ENCODE results near the gene CYB561D1. TPM values are rescaled to one million over a fixed set of nuclear protein-coding genes. Genes with fewer than 3 reads are reported as not detected.

CYB561D1 gene
- total and polyA plus RNA-seq, 4 experiments from 2014 or later = 13.6 to 41.6 (median 28.9) TPM

- no peaks in the 10 kb centered on the region for H3K9me3 ChIP-seq (ENCODE audit: control insufficient read depth in 1 of 2, low read length in 2 of 2)
- no peaks in the 10 kb centered on the region for H3K9me3 Mint-ChIP-seq
- H3K36me3 Mint-ChIP-seq = peaks cover 0 to 3% of the 10 kb centered on the region in 2 donors
- H3K27ac ChIP-seq (ENCODE audit: low read depth, low read length) = no peak overlapping the region
- no peaks in the 10 kb centered on the region for H3K27me3 Mint-ChIP-seq
- H3K4me3 ChIP-seq (ENCODE audit: low read length in 2 of 2) = no peak overlapping the region
- no peak for DNase-seq
- peaks cover 15 to 17% (median 16%) of the 10 kb centered on the region in 4 donors for H3K4me1 Mint-ChIP-seq
- peaks cover 17% of the 10 kb centered on the region for H3K4me1 ChIP-seq (ENCODE audit: insufficient read depth, low read length)
- intact Hi-C loops (cut with micrococcal nuclease) = no loop called here
- H3K36me3 ChIP-seq (ENCODE audit: insufficient read depth, low read length) = no peaks in the 10 kb centered on the region
- peak overlapping the region in 2 of 7 donors; percentile 41 to 70 for H3K27ac Mint-ChIP-seq
- H3K4me3 Mint-ChIP-seq = no peak overlapping the region
- ChIA-PET CTCF (ENCODE audit: partially characterized antibody) (interaction anchor here (1.6 to 21.4 kb wide), 5 partner anchors 10 to 442 kb away, joined by 3 to 1669 read pairs (median 17); partner anchors contain the start of genes AHCYL1, AMIGO1, ATXN7L2 and CYB561D1), POLR2A (ENCODE audit: partially characterized antibody) (no interaction called here)
- no peaks in the 10 kb centered on the region for H3K27me3 ChIP-seq (ENCODE audit: insufficient read depth, low read length)
These were observed 48.8 kb downstream of the CYB561D1 start for GRCh38 chr1:109542657-109543056.

- intact Hi-C loops (cut with micrococcal nuclease) = no loop called here
- Mint-ChIP-seq H3K27ac (peak overlapping the region in 1 of 7 donors; percentile 53), H3K4me3 (no peak overlapping the region), H3K4me1 (peaks cover 16 to 25% (median 18%) of the 10 kb centered on the region in 4 donors), H3K9me3 (peaks cover 0 to 1% (median 0%) of the 10 kb centered on the region in 8 donors), H3K27me3 (no peaks in the 10 kb centered on the region), H3K36me3 (peaks cover 0 to 7% of the 10 kb centered on the region in 2 donors)
- Histone ChIP-seq H3K9me3 (ENCODE audit: control insufficient read depth in 1 of 2, low read length in 2 of 2) (no peaks in the 10 kb centered on the region), H3K4me1 (ENCODE audit: insufficient read depth, low read length) (peaks cover 20% of the 10 kb centered on the region), H3K4me3 (ENCODE audit: low read length in 2 of 2) (no peak overlapping the region), H3K36me3 (ENCODE audit: insufficient read depth, low read length) (no peaks in the 10 kb centered on the region), H3K27ac (ENCODE audit: low read depth, low read length) (no peak overlapping the region), H3K27me3 (ENCODE audit: insufficient read depth, low read length) (no peaks in the 10 kb centered on the region)
- ChIA-PET POLR2A (ENCODE audit: partially characterized antibody) (interaction anchor here (1.2 kb wide), 1 partner anchor 62 kb away, joined by 3 read pairs; no protein-coding TSS in a partner anchor), CTCF (ENCODE audit: partially characterized antibody) (interaction anchor here (1.0 to 10.6 kb wide), 6 partner anchors 11 to 441 kb away, joined by 3 to 314 read pairs (median 16); partner anchors contain the start of gene AHCYL1)
- DNase-seq = no peak
These were observed 49.5 kb downstream of the CYB561D1 start for GRCh38 chr1:109543283-109543987.

- H3K4me1 ChIP-seq (ENCODE audit: insufficient read depth, low read length) = peaks cover 22% of the 10 kb centered on the region
- H3K36me3 Mint-ChIP-seq = peaks cover 0 to 13% of the 10 kb centered on the region in 2 donors
- no peaks in the 10 kb centered on the region for H3K27me3 ChIP-seq (ENCODE audit: insufficient read depth, low read length)
- peak overlapping the region in 2 of 7 donors; percentile 51 to 65 for H3K27ac Mint-ChIP-seq
- no peak overlapping the region for H3K27ac ChIP-seq (ENCODE audit: low read depth, low read length)
- no peak overlapping the region for H3K4me3 ChIP-seq (ENCODE audit: low read length in 2 of 2)
- CTCF ChIA-PET (ENCODE audit: partially characterized antibody) = interaction anchor here (0.8 to 10.6 kb wide), 7 partner anchors 9 to 441 kb away, joined by 3 to 314 read pairs (median 5); partner anchors contain the start of gene AHCYL1
- intact Hi-C loops (cut with micrococcal nuclease) = no loop called here
- DNase-seq = no peak
- POLR2A ChIA-PET (ENCODE audit: partially characterized antibody) = interaction anchor here (1.1 to 1.2 kb wide), 2 partner anchors 53 to 61 kb away, joined by 3 read pairs; no protein-coding TSS in a partner anchor
- H3K4me1 Mint-ChIP-seq = peaks cover 20 to 32% (median 22%) of the 10 kb centered on the region in 4 donors
- H3K4me3 Mint-ChIP-seq = peak overlapping the region in 1 of 8 donors; percentile 4
- H3K9me3 ChIP-seq (ENCODE audit: control insufficient read depth in 1 of 2, low read length in 2 of 2) = no peaks in the 10 kb centered on the region
- H3K9me3 Mint-ChIP-seq = peaks cover 0 to 1% (median 0%) of the 10 kb centered on the region in 8 donors
- H3K36me3 ChIP-seq (ENCODE audit: insufficient read depth, low read length) = no peaks in the 10 kb centered on the region
- no peaks in the 10 kb centered on the region for H3K27me3 Mint-ChIP-seq
These were observed 50.3 kb downstream of the CYB561D1 start for GRCh38 chr1:109543988-109544735.

- peaks cover 33 to 54% (median 40%) of the 10 kb centered on the region in 4 donors for H3K4me1 Mint-ChIP-seq
- peak overlapping the region; percentile 89 to 99 (median 97) for H3K4me3 Mint-ChIP-seq
These were observed 52.6 kb downstream of the CYB561D1 start for GRCh38 chr1:109546311-109547109.

GRCh38 chr1:109547463-109548320, 53.8 kb downstream of the CYB561D1 start:
- Histone ChIP-seq H3K4me1 (ENCODE audit: insufficient read depth, low read length) (peaks cover 51% of the 10 kb centered on the region), H3K4me3 (ENCODE audit: low read length in 2 of 2) (peak overlapping the region; percentile 94 to 99), H3K36me3 (ENCODE audit: insufficient read depth, low read length) (no peaks in the 10 kb centered on the region), H3K27me3 (ENCODE audit: insufficient read depth, low read length) (no peaks in the 10 kb centered on the region), H3K9me3 (ENCODE audit: control insufficient read depth in 1 of 2, low read length in 2 of 2) (no peaks in the 10 kb centered on the region), H3K27ac (ENCODE audit: low read depth, low read length) (peak overlapping the region; percentile 97)
- POLR2A ChIA-PET (ENCODE audit: partially characterized antibody) = interaction anchor here (0.6 to 3.2 kb wide), 48 partner anchors 8 to 1088 kb away, joined by 3 to 114 read pairs (median 7); partner anchors contain the start of genes AHCYL1, AMIGO1, AMPD2 and ATXN7L2
- H3K27me3 Mint-ChIP-seq = no peaks in the 10 kb centered on the region
- H3K36me3 Mint-ChIP-seq = peaks cover 0 to 18% of the 10 kb centered on the region in 2 donors
- H3K27ac Mint-ChIP-seq = peak overlapping the region; percentile 92 to 100 (median 99)
- peaks cover 36 to 58% (median 43%) of the 10 kb centered on the region in 4 donors for H3K4me1 Mint-ChIP-seq
- CTCF ChIA-PET (ENCODE audit: partially characterized antibody) = interaction anchor here (1.0 to 10.6 kb wide), 22 partner anchors 15 to 448 kb away, joined by 3 to 314 read pairs (median 9); partner anchors contain the start of genes AHCYL1, AMPD2, CYB561D1 and GNAT2
- no peak for DNase-seq
- peaks cover 0 to 1% (median 0%) of the 10 kb centered on the region in 8 donors for H3K9me3 Mint-ChIP-seq
- H3K4me3 Mint-ChIP-seq = peak overlapping the region; percentile 93 to 100 (median 98)
- intact Hi-C loops (cut with micrococcal nuclease) = loop anchor here (1.0 to 5.0 kb wide), 6 partner anchors 35 to 791 kb away; partner anchors contain the start of genes PSMA5 and RBM15

More at GRCh38 chr1:109546311-109547109, 52.6 kb downstream of the CYB561D1 start:
- Histone ChIP-seq H3K9me3 (ENCODE audit: control insufficient read depth in 1 of 2, low read length in 2 of 2) (no peaks in the 10 kb centered on the region), H3K36me3 (ENCODE audit: insufficient read depth, low read length) (no peaks in the 10 kb centered on the region), H3K27me3 (ENCODE audit: insufficient read depth, low read length) (no peaks in the 10 kb centered on the region), H3K27ac (ENCODE audit: low read depth, low read length) (peak overlapping the region; percentile 97), H3K4me3 (ENCODE audit: low read length in 2 of 2) (peak overlapping the region; percentile 94 to 99), H3K4me1 (ENCODE audit: insufficient read depth, low read length) (peaks cover 45% of the 10 kb centered on the region)
- intact Hi-C loops (cut with micrococcal nuclease) = loop anchor here (1.0 to 5.0 kb wide), 5 partner anchors 36 to 444 kb away; partner anchors contain the start of gene AHCYL1
- Mint-ChIP-seq H3K27me3 (no peaks in the 10 kb centered on the region), H3K9me3 (peaks cover 0 to 1% (median 0%) of the 10 kb centered on the region in 8 donors), H3K27ac (peak overlapping the region; percentile 92 to 100 (median 99)), H3K36me3 (peaks cover 0 to 17% of the 10 kb centered on the region in 2 donors)
- peak; percentile 84 to 90 (median 87) for DNase-seq
- POLR2A ChIA-PET (ENCODE audit: partially characterized antibody) = interaction anchor here (0.7 to 2.6 kb wide), 23 partner anchors 12 to 488 kb away, joined by 3 to 22 read pairs (median 6); partner anchors contain the start of genes AHCYL1, AMIGO1, AMPD2 and ATXN7L2
- CTCF ChIA-PET (ENCODE audit: partially characterized antibody) = interaction anchor here (0.7 to 10.6 kb wide), 30 partner anchors 9 to 506 kb away, joined by 3 to 314 read pairs (median 6); partner anchors contain the start of genes AHCYL1, AMPD2, CYB561D1 and GNAT2
